Subcutaneous abdominal adipose tissue (tissue), 5 donors: ENCODE data around the gene POU4F3.

ENCODE experiments used
- H3K27ac ChIP-seq: one replicate; pipeline ENCODE4 v1.7.0; 2013; ENCODE audit warnings: low read depth, mild to moderate bottlenecking, inconsistent platforms, low read length, moderate library complexity
- H3K27me3 ChIP-seq, 5 donors: one replicate each; pipeline ENCODE4 v1.7.0; 2013; ENCODE audit warnings: low read length in 5 of 5, inconsistent platforms in 1 of 5; ENCODE audit not compliant: control insufficient read depth in 5 of 5, insufficient read depth in 4 of 5
- H3K36me3 ChIP-seq, 5 donors: one replicate each; pipeline ENCODE4 v1.7.0; 2013; ENCODE audit warnings: low read length in 5 of 5; ENCODE audit not compliant: control insufficient read depth in 5 of 5, insufficient read depth in 5 of 5
- H3K4me1 ChIP-seq, 5 donors: one replicate each; pipeline ENCODE4 v1.7.0; 2013; ENCODE audit warnings: low read length in 5 of 5, mild to moderate bottlenecking in 3 of 5, moderate library complexity in 1 of 5; ENCODE audit not compliant: control insufficient read depth in 5 of 5, insufficient read depth in 5 of 5
- H3K4me3 ChIP-seq, 5 donors: one replicate each; pipeline ENCODE4 v1.7.0; 2013; ENCODE audit warnings: low read length in 5 of 5, low read depth in 1 of 5
- H3K9ac ChIP-seq, 5 donors: one replicate each; pipeline ENCODE4 v1.7.0; 2013; ENCODE audit warnings: low read length in 5 of 5, mild to moderate bottlenecking in 4 of 5, moderate library complexity in 3 of 5
- H3K9me3 ChIP-seq, 5 donors: one replicate each; pipeline ENCODE4 v1.7.0; 2013; ENCODE audit warnings: low read length in 5 of 5; ENCODE audit not compliant: control insufficient read depth in 5 of 5
- donor health status: healthy.
- donor health status: healthy.
- donor health status: healthy.
- donor health status: healthy.
- donor health status: healthy.

Gene POU4F3

DNA sequence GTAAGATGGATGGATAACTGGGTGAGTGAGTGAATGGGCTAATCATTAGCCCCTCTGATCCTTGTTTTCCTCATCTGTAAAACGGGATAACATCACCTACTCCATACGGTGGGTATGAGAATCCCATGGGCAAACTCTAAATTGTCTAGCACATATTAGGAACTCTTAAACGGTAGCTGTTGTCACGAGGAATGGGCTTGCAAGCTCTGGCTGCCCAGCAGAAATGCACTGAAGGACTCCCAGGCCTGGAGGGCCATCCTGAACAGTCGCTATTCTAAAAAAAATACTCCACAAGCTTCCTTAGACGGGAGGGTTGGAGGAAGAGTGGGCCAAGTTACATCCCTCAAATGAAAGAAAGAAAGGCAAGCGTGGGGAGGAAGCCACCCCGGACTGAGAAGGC, 711 bp upstream of the POU4F3 start:
- Histone ChIP-seq H3K9ac (no peak overlapping the region), H3K4me3 (no peak overlapping the region), H3K27me3 (peaks cover 64 to 90% (median 81%) of the 10 kb centered on the region in 5 donors), H3K9me3 (peaks cover 0 to 3% (median 0%) of the 10 kb centered on the region in 5 donors), H3K4me1 (peaks cover 0 to 13% (median 8%) of the 10 kb centered on the region in 5 donors), H3K36me3 (no peaks in the 10 kb centered on the region), H3K27ac (no peak overlapping the region)

DNA sequence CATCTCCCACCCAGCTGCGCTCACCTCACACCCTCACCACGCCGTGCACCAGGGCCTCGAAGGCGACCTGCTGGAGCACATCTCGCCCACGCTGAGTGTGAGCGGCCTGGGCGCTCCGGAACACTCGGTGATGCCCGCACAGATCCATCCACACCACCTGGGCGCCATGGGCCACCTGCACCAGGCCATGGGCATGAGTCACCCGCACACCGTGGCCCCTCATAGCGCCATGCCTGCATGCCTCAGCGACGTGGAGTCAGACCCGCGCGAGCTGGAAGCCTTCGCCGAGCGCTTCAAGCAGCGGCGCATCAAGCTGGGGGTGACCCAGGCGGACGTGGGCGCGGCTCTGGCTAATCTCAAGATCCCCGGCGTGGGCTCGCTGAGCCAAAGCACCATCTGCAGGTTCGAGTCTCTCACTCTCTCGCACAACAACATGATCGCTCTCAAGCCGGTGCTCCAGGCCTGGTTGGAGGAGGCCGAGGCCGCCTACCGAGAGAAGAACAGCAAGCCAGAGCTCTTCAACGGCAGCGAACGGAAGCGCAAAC, 1.1 kb downstream of the POU4F3 start:
- H3K4me3 ChIP-seq: peak overlapping the region; percentile 4 to 48 (median 27)
- peaks cover 0 to 18% (median 14%) of the 10 kb centered on the region in 5 donors for H3K4me1 ChIP-seq
- H3K9me3 ChIP-seq: peaks cover 0 to 3% (median 0%) of the 10 kb centered on the region in 5 donors
- H3K36me3 ChIP-seq: no peaks in the 10 kb centered on the region
- H3K27ac ChIP-seq: no peak overlapping the region
- H3K27me3 ChIP-seq: peaks cover 70 to 94% (median 86%) of the 10 kb centered on the region in 5 donors
- H3K9ac ChIP-seq: no peak overlapping the region

DNA sequence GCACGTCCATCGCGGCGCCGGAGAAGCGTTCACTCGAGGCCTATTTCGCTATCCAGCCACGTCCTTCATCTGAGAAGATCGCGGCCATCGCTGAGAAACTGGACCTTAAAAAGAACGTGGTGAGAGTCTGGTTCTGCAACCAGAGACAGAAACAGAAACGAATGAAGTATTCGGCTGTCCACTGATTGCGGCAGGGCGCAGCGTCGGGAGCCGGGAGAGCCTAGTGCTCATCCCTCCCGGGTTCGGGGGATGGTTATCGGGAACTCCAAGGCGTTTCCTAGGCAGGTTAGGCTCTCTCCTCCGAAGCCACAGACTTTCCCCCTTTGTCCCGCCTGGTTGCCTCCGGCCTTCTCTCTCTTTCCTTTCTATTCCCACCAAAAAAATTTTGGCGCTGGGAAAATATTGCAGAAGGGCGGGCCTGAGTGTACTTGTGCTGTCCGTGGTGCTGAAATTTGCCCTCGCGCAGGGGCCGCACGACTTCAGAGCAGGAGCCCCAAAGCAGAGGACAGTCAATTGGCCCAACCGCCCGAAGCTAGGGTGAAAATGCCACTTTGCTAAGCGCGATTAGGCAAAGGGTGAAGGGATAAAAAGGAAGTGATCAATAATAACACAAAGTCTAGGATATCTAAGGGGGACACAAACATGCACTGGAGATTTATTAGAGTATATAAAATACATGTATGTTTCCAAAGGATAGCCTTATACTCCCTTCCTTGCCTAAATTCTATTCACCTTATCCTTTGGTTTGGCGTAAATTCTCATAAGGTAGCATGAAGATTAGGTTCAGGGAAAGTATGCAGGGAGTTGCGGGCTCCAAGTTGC, 1.8 kb downstream of the POU4F3 start:
- H3K27me3 ChIP-seq: peaks cover 76 to 98% (median 91%) of the 10 kb centered on the region in 5 donors
- no peak overlapping the region for H3K9ac ChIP-seq
- peak overlapping the region; percentile 4 to 48 (median 27) for H3K4me3 ChIP-seq
- peaks cover 0 to 25% (median 18%) of the 10 kb centered on the region in 5 donors for H3K4me1 ChIP-seq
- peaks cover 0 to 3% (median 0%) of the 10 kb centered on the region in 5 donors for H3K9me3 ChIP-seq
- no peaks in the 10 kb centered on the region for H3K36me3 ChIP-seq
- H3K27ac ChIP-seq: no peak overlapping the region

GRCh38 chr5:146341854-146342253, 3.2 kb downstream of the POU4F3 start:
- Histone ChIP-seq H3K36me3 (no peaks in the 10 kb centered on the region), H3K27ac (no peak overlapping the region), H3K9me3 (peaks cover 0 to 3% (median 0%) of the 10 kb centered on the region in 5 donors), H3K4me3 (no peak overlapping the region), H3K27me3 (peaks cover 80 to 98% (median 87%) of the 10 kb centered on the region in 5 donors), H3K9ac (no peak overlapping the region), H3K4me1 (peaks cover 0 to 32% (median 22%) of the 10 kb centered on the region in 5 donors)

DNA sequence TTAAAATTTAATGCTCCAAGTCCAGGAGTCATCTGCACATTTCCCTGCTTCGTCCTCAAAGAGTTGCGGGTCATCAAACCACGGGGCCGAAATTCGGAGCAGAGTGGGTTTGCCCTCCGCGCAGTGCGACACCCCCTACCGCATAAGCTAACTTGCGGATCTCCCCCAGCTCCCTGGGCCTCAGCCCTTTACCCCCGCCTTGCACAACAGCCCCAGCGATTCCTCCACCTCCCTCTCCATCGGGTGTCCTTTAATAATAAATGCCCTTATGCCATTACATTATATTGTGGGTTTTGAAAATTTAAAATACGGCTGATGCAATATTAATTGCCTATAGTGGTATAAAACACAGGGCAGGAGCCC, 3.9 kb downstream of the POU4F3 start:
- H3K9me3 ChIP-seq: peaks cover 0 to 3% (median 0%) of the 10 kb centered on the region in 5 donors
- H3K27ac ChIP-seq: no peak overlapping the region

GRCh38 chr5:146342882-146343865, 4.5 kb downstream of the POU4F3 start:
- H3K4me1 ChIP-seq: peaks cover 0 to 32% (median 22%) of the 10 kb centered on the region in 5 donors
- H3K27ac ChIP-seq: no peak overlapping the region
- no peaks in the 10 kb centered on the region for H3K36me3 ChIP-seq
- H3K4me3 ChIP-seq: no peak overlapping the region
- H3K9ac ChIP-seq: no peak overlapping the region
- H3K27me3 ChIP-seq: peaks cover 68 to 85% (median 74%) of the 10 kb centered on the region in 5 donors
- peaks cover 0 to 3% (median 0%) of the 10 kb centered on the region in 5 donors for H3K9me3 ChIP-seq

More for the DNA sequence above, 3.9 kb downstream of the POU4F3 start:
- Histone ChIP-seq H3K4me1 (peaks cover 0 to 32% (median 22%) of the 10 kb centered on the region in 5 donors), H3K9ac (no peak overlapping the region), H3K4me3 (no peak overlapping the region), H3K36me3 (no peaks in the 10 kb centered on the region), H3K27me3 (peaks cover 74 to 91% (median 81%) of the 10 kb centered on the region in 5 donors)

DNA sequence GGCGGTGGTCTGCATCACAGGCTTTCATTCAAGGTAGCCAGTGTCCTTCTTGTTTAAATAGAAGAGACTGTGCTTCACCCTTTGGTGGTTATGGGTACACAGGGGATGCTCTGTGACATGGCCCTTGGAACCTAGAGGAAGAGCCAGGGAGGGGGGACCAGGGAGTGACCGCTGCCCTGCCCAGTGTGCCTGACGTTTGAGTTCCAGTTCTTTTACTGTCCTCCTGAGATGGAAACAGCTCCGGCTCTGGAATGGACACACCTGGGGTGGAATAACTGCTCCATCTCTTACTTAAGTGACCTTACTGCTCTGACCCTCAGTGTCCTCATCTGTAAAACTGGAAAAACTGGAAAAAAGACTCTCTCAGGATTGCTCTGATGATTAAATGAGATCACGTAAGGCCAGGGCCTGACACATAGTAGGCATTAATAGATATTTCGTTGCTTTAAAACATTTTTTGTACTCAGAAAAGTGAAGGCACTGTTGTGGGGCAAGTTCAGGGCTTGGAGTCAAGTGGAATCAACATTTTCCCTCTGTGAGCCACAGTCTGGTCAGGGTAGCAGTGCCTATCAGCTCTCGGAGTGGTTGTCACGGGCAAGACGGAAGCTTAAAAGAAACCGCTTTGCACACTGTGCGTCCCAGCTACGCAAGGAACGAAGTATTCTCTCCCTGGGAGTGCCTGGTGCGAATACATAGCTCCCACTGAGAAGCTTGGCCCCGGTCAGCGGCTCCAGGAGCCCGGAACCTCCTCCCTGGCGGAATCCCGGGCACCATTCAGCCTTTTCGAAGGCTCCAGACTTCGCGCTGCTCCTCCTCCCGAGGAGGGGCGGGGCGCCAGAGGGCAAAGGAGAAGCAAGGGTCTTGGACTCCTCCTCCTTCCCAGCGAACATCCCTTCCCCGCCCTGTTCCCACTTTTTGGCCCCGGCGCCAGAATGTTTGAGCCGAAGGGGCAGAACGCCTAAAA, 5.8 kb downstream of the POU4F3 start:
- Histone ChIP-seq H3K36me3 (no peaks in the 10 kb centered on the region), H3K9ac (no peak overlapping the region), H3K4me3 (peak overlapping the region; percentile 27 to 59 (median 50)), H3K27me3 (peaks cover 62 to 72% (median 62%) of the 10 kb centered on the region in 5 donors), H3K27ac (no peak overlapping the region), H3K4me1 (peaks cover 0 to 32% (median 22%) of the 10 kb centered on the region in 5 donors), H3K9me3 (peaks cover 0 to 3% (median 0%) of the 10 kb centered on the region in 5 donors)

DNA sequence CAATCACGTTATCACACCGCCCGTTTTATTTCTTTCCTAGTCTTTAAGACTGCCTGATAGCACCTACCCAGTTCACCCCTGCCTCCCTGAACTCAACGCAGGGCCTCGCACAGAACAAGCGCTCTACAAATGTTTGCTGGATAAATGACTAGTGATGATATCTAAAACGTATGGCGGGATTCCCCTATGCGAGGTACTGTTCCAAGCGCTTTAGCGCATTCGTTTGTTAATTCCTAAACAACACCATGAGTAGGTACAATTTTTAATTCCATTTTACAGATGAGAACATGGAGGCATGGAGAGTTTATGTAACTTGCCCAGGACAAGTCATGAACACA, 6.6 kb downstream of the POU4F3 start:
- Histone ChIP-seq H3K27ac (no peak overlapping the region), H3K4me3 (peak overlapping the region in 2 of 5 donors; percentile 18 to 58), H3K9ac (no peak overlapping the region), H3K36me3 (no peaks in the 10 kb centered on the region), H3K9me3 (no peaks in the 10 kb centered on the region), H3K27me3 (peaks cover 54 to 65% (median 55%) of the 10 kb centered on the region in 5 donors), H3K4me1 (peaks cover 0 to 24% (median 18%) of the 10 kb centered on the region in 5 donors)
